Kidney (tissue), 14 donors: ENCODE data around the gene PLCB4. TPM values are rescaled to one million over a fixed set of nuclear protein-coding genes. Genes with fewer than 3 reads are reported as not detected.

Experiments used
- DNase-seq, 5 donors: peaks; one replicate each; pipeline ENCODE4 v3.0.0-alpha.2; 2013 to 2020
- FAIRE-seq: peaks from 2 replicates; lab custom pipeline; 2012; peaks lifted over from hg19 to GRCh38; lab: Jason Lieb, UNC
- H3K27ac ChIP-seq, 2 donors: one replicate each; pipeline ENCODE4 v1.7.0; 2013; ENCODE audit warnings: low read depth in 2 of 2, low read length in 2 of 2, inconsistent platforms in 1 of 2
- H3K27me3 ChIP-seq: one replicate; pipeline ENCODE4 v1.7.1; 2013; ENCODE audit warnings: low read length, inconsistent platforms; ENCODE audit not compliant: control insufficient read depth, insufficient read depth
- H3K36me3 ChIP-seq, 3 donors: one replicate each; pipeline versions ENCODE4 v1.7.0 to v1.7.1; 2013; ENCODE audit warnings: low read length in 3 of 3, control low read depth in 1 of 3, inconsistent platforms in 1 of 3; ENCODE audit not compliant: insufficient read depth in 3 of 3, control insufficient read depth in 2 of 3
- H3K4me1 ChIP-seq, 3 donors: one replicate each; pipeline versions ENCODE4 v1.7.0 to v1.7.1; 2013; ENCODE audit warnings: low read length in 3 of 3, inconsistent platforms in 1 of 3, low read depth in 1 of 3; ENCODE audit not compliant: control insufficient read depth in 2 of 3, insufficient read depth in 2 of 3
- H3K4me3 ChIP-seq, 3 donors: one replicate each; pipeline versions ENCODE4 v1.7.0 to v1.8.1; 2013; ENCODE audit warnings: low read length in 3 of 3, control low read depth in 1 of 3, inconsistent platforms in 1 of 3
- H3K9ac ChIP-seq, 3 donors: one replicate each; pipeline versions ENCODE4 v1.7.0 to v1.7.1; 2013; ENCODE audit warnings: low read length in 3 of 3, control low read depth in 1 of 3, inconsistent platforms in 1 of 3
- H3K9me3 ChIP-seq, 3 donors: one replicate each; pipeline versions ENCODE4 v1.7.0 to v1.7.1; 2013; ENCODE audit warnings: low read length in 3 of 3, control low read depth in 1 of 3, inconsistent platforms in 1 of 3; ENCODE audit not compliant: control insufficient read depth in 2 of 3, insufficient read depth in 1 of 3
- CTCF ChIP-seq: IDR thresholded peaks from 3 replicates; pipeline ENCODE4 v1.5.1; 2012; ENCODE audit warnings: mild to moderate bottlenecking, moderate library complexity, borderline replicate concordance; ENCODE audit not compliant: insufficient read depth; ENCODE audit errors: extremely low read depth
- intact Hi-C: fragments of 100-400 bp; cut with DNase I; formaldehyde crosslinking; loops from one replicate; pipeline ENCODE4 v1.11.1; 2022
- polyA plus RNA-seq: library from polyadenylated mRNA; stranded (reverse); fragments of 350-450 nt; fragmentation: Illumina TruSeq; extraction: RNeasy Lipid Tissue Mini Kit (QIAGEN cat#74804); gene quantifications from one replicate; pipeline ENCODE4 v1.2.3, GENCODE V29; 2014; ENCODE audit warnings: low read depth, low replicate concordance; ENCODE audit not compliant: insufficient read depth
- total RNA-seq: library from RNA; stranded (reverse); fragmentation: NEBNext Ultra II Directional; extraction: Animal tissue kit (Norgen Biotek cat#: 25700); gene quantifications from one replicate; pipeline ENCODE4 v1.2.1, GENCODE V29; 2021
- donor health status: control.
- donor health status: control.
- donor health status: control.
- donor health status: control.
- donor health status: control.
- donor health status: DM: yes; HTN: yes; CAD: no.
- donor health status: Normal renal cell carcinoma (clear cell type).

PLCB4 gene
- total and polyA plus RNA-seq, 2 donors from 2014 or later = 2.8 to 17.7 TPM

- Histone ChIP-seq H3K27me3 (no peaks in the 10 kb centered on the region), H3K36me3 (peaks cover 0 to 2% (median 0%) of the 10 kb centered on the region in 3 donors), H3K4me1 (no peaks in the 10 kb centered on the region), H3K27ac (no peak overlapping the region), H3K9me3 (no peaks in the 10 kb centered on the region), H3K4me3 (no peak overlapping the region), H3K9ac (no peak overlapping the region)
- DNase-seq (no peak), FAIRE-seq (no peak)
- intact Hi-C loops = no loop called here
- no peak for TF ChIP-seq CTCF
Observed at GRCh38 chr20:9428292-9428607, 359.4 kb downstream of the PLCB4 start.

- FAIRE-seq = no peak
- intact Hi-C loops = no loop called here
- Histone ChIP-seq H3K27me3 (no peaks in the 10 kb centered on the region), H3K9me3 (peaks cover 0 to 10% (median 3%) of the 10 kb centered on the region in 3 donors), H3K36me3 (peaks cover 0 to 6% (median 0%) of the 10 kb centered on the region in 3 donors), H3K4me3 (no peak overlapping the region), H3K4me1 (no peaks in the 10 kb centered on the region), H3K9ac (no peak overlapping the region), H3K27ac (no peak overlapping the region)
- DNase-seq = no peak
- TF ChIP-seq CTCF = no peak
Observed at GRCh38 chr20:9439806-9440205, 370.9 kb downstream of the PLCB4 start.

- intact Hi-C loops = no loop called here
- Histone ChIP-seq H3K36me3 (peaks cover 0 to 6% (median 0%) of the 10 kb centered on the region in 3 donors), H3K27ac (no peak overlapping the region), H3K27me3 (no peaks in the 10 kb centered on the region), H3K9me3 (peaks cover 0 to 10% (median 3%) of the 10 kb centered on the region in 3 donors), H3K4me3 (no peak overlapping the region), H3K4me1 (no peaks in the 10 kb centered on the region), H3K9ac (no peak overlapping the region)
- no peak for TF ChIP-seq CTCF
- FAIRE-seq = no peak
- no peak for DNase-seq
Observed at GRCh38 chr20:9440892-9441291, 372.0 kb downstream of the PLCB4 start.

GRCh38 chr20:9441948-9442347 is 373.1 kb downstream of the PLCB4 start:
- Histone ChIP-seq H3K4me1 (no peaks in the 10 kb centered on the region), H3K36me3 (peaks cover 0 to 6% (median 0%) of the 10 kb centered on the region in 3 donors), H3K4me3 (no peak overlapping the region), H3K9me3 (peaks cover 0 to 10% (median 3%) of the 10 kb centered on the region in 3 donors), H3K27me3 (no peaks in the 10 kb centered on the region), H3K9ac (no peak overlapping the region), H3K27ac (no peak overlapping the region)
- intact Hi-C loops = no loop called here
- no peak for TF ChIP-seq CTCF
- FAIRE-seq (no peak), DNase-seq (no peak)
